Activated naive CD8-positive, alpha-beta T cell (primary cell): ENCODE data around the gene CDH16.

Experiments
- H3K27ac Mint-ChIP-seq: one replicate; pipeline ENCODE4 v1.8.0; 2021; ENCODE audit warnings: mixed read lengths
- H3K27me3 Mint-ChIP-seq: one replicate; pipeline ENCODE4 v1.8.0; 2021; ENCODE audit warnings: mixed read lengths
- H3K36me3 Mint-ChIP-seq: one replicate; pipeline ENCODE4 v1.8.0; 2021; ENCODE audit warnings: mixed read lengths
- H3K4me1 Mint-ChIP-seq: one replicate; pipeline ENCODE4 v1.8.0; 2021; ENCODE audit warnings: low read depth, mixed read lengths
- H3K4me3 Mint-ChIP-seq: one replicate; pipeline ENCODE4 v1.8.0; 2021; ENCODE audit warnings: mild to moderate bottlenecking, mixed read lengths
- H3K9me3 Mint-ChIP-seq: one replicate; pipeline ENCODE4 v1.8.0; 2021; ENCODE audit warnings: low read depth, mixed read lengths

Gene CDH16

GRCh38 chr16:66926171-66926947, 7.7 kb upstream of the CDH16 start:
- no peaks in the 10 kb centered on the region for H3K36me3 Mint-ChIP-seq
- H3K4me1 Mint-ChIP-seq, result peaks cover 3% of the 10 kb centered on the region
- peaks cover 8% of the 10 kb centered on the region for H3K27me3 Mint-ChIP-seq
- H3K4me3 Mint-ChIP-seq, result peak overlapping the region; percentile 20
- H3K27ac Mint-ChIP-seq, result no peak overlapping the region
- H3K9me3 Mint-ChIP-seq, result no peaks in the 10 kb centered on the region

- Mint-ChIP-seq H3K4me3 (peak within 1 kb of the TSS; percentile 73), H3K9me3 (no peaks in the 10 kb centered on the region), H3K36me3 (no peaks in the 10 kb centered on the region), H3K27ac (no peak within 1 kb of the TSS), H3K4me1 (peaks cover 3% of the 10 kb centered on the region), H3K27me3 (peaks cover 9% of the 10 kb centered on the region)
Observed at GRCh38 chr16:66925322-66925840, 6.7 kb upstream of the CDH16 start, which contains the start of gene RRAD. Gene RRAD (minus strand): TSS chr16:66925535. CDS start chr16:66925179, 356 bp downstream.

DNA sequence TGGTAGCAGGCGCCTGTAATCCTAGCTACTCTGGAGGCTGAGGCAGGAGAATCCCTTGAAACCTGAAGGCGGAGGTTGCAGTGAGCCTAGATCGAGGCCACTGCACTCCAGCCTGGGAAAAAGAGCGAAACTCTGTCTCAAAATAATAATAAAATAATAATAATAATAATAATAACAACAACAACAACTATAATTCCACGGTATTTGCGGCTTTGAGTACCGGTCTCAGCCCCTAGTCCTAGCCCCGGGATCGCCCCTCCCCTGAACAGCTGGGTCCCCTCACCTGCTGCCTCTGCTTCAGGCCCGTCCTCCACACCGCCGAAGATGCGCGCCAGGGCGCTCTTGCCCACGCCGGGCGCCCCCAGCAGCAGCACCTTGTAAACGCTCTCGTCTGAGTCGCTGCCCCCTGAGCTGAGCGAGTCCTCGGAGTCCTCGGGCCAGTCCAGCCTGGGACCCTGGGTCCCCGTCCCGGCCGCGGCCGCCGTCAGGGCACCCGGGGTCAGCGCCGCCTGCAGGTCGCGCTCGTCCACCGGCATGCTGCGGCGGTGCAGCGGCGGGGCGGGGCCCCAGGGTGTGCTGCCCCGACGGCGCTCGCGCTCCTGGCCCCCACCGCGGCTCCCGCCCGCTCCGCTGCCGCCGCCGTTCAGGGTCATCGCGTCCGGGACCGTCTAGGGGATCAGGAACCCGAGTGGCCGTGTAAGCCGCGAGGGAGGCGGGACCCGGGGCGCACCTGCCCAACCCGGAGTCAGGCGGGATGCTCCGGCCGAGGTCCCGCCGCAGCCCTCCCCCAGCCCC, 6.0 kb upstream of the CDH16 start:
- Mint-ChIP-seq H3K9me3 (no peaks in the 10 kb centered on the region), H3K27me3 (peaks cover 9% of the 10 kb centered on the region), H3K4me1 (peaks cover 3% of the 10 kb centered on the region), H3K4me3 (peak overlapping the region; percentile 38), H3K27ac (no peak overlapping the region), H3K36me3 (no peaks in the 10 kb centered on the region)

DNA sequence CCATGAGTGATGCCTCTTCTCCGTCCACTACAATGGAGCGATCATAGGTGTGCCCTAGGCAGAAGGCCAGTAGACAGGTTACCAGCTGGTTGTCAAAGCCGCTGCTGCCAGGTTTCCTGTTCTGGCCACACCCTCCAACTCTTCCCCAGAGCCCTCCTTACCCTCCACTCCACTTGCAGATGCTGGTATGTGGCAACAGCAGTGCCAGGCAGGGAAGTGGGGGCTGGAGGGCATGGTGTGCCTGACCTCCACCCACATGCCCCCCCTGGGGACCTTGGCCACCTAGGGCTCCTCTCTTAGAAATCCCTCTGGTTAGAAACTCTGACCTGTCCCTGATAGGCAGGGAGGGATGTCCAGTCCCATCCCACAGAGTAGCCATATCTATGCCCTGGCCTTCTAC, 5.2 kb upstream of the CDH16 start:
- Mint-ChIP-seq H3K27ac (no peak overlapping the region), H3K27me3 (peaks cover 12% of the 10 kb centered on the region), H3K36me3 (no peaks in the 10 kb centered on the region), H3K4me3 (no peak overlapping the region), H3K4me1 (peaks cover 3% of the 10 kb centered on the region), H3K9me3 (no peaks in the 10 kb centered on the region)

GRCh38 chr16:66923247-66923731, 4.6 kb upstream of the CDH16 start:
- Mint-ChIP-seq H3K9me3 (no peaks in the 10 kb centered on the region), H3K36me3 (no peaks in the 10 kb centered on the region), H3K27ac (no peak overlapping the region)

GRCh38 chr16:66921729-66922450, 3.2 kb upstream of the CDH16 start:
- H3K4me1 Mint-ChIP-seq, result peaks cover 3% of the 10 kb centered on the region
- H3K4me3 Mint-ChIP-seq, result no peak overlapping the region
- H3K27ac Mint-ChIP-seq, result no peak overlapping the region
- peaks cover 12% of the 10 kb centered on the region for H3K27me3 Mint-ChIP-seq
- H3K9me3 Mint-ChIP-seq, result no peaks in the 10 kb centered on the region
- no peaks in the 10 kb centered on the region for H3K36me3 Mint-ChIP-seq

More at GRCh38 chr16:66923247-66923731, 4.6 kb upstream of the CDH16 start:
- peaks cover 12% of the 10 kb centered on the region for H3K27me3 Mint-ChIP-seq
- no peak overlapping the region for H3K4me3 Mint-ChIP-seq
- H3K4me1 Mint-ChIP-seq, result peaks cover 3% of the 10 kb centered on the region

DNA sequence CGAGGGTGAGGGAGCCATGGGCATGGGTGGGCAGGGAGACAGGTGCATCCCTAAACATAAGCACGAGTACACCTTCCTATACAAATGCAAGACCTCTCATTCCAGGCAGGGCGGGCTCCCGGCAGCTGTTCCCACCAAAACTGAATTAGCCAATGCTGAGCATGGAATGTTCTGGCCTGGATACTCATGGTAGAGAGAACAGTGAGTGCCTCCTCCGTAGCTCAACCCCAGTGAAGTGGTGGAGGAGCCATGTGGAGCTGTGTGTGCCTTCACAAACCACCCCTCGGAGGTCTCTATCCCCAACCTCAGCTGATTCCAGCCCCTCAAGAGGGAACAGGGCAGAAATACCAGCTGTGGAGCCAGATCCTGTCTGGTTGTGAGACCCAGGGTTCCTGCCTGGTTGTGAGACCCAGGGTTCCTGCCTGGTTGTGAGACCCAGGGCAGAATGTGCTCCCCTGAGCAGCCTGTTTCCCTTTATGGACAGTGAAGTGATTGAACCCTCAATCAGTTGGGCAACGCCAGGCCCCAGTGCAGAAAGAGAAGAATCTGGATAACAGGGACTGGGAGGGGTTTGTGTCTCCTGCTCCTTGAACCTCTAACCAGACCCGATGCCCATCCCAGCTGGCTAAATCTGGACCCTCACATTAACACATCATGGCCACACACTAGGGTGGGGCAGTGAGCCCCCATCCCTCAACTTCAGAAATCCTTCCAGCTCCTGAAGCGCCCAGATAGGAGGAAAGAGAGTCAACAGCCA, 2.4 kb upstream of the CDH16 start:
- Mint-ChIP-seq H3K4me3 (no peak overlapping the region), H3K27me3 (peaks cover 12% of the 10 kb centered on the region), H3K4me1 (peaks cover 3% of the 10 kb centered on the region), H3K9me3 (no peaks in the 10 kb centered on the region), H3K36me3 (no peaks in the 10 kb centered on the region), H3K27ac (no peak overlapping the region)

DNA sequence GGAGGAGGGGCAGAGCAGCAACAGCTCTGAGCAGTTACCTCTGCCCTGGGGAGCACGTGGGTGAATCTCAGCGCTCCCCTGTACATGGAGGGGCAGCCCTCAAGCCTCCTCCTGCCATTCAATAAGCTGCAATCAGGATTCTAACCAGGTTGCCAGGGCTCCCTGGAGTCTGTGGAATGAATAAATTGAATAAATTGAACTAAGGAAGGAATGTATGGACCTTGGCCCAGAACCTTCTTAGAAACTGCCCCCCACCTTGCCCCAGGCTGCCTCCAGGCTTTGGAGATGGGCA, 1.6 kb upstream of the CDH16 start:
- H3K36me3 Mint-ChIP-seq, result no peaks in the 10 kb centered on the region
- peaks cover under 1% of the 10 kb centered on the region for H3K4me1 Mint-ChIP-seq

DNA sequence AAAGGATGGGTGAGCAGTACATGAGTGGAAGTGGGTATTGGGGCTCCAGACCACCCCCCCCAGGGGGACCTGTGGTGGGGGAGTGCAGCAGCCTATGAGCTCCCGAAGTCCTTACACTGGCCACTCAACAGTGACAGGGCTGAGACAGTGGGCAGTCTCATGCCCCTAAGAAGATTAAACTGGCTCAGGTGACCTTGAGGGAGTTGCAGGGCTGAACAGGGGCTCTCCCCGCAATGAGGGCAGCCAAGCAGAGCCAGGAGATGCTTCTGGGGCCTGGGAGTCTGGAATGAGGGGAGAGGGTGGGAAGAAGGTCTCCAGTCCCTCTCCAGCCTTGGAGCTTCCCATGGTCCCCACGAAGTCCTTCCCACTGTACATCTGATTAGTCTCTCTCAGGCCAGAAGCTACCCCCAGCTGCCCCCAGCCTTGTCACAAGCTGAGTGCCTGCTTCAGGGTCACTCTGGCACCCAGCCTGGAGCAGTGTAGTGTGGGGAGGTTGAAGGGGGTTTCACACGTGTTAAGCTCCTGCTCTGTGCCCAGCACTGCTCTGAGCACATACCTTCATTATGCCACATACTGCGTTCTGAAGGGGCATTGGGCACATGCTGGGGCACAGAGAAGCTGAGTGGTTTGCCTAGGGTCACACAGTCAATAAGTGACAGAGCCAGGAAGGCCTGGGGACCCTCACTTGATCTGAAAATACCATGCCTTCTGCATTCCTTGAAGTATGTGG, 1.0 kb upstream of the CDH16 start:
- Mint-ChIP-seq H3K4me3 (no peak overlapping the region), H3K27me3 (peaks cover 12% of the 10 kb centered on the region), H3K36me3 (no peaks in the 10 kb centered on the region), H3K27ac (no peak overlapping the region), H3K4me1 (no peaks in the 10 kb centered on the region), H3K9me3 (no peaks in the 10 kb centered on the region)

More for the DNA sequence above, 1.6 kb upstream of the CDH16 start:
- Mint-ChIP-seq H3K4me3 (no peak overlapping the region), H3K27ac (no peak overlapping the region), H3K9me3 (no peaks in the 10 kb centered on the region), H3K27me3 (peaks cover 12% of the 10 kb centered on the region)

- no peaks in the 10 kb centered on the region for H3K9me3 Mint-ChIP-seq
- no peak overlapping the region for H3K27ac Mint-ChIP-seq
- no peaks in the 10 kb centered on the region for H3K36me3 Mint-ChIP-seq
- no peak overlapping the region for H3K4me3 Mint-ChIP-seq
- no peaks in the 10 kb centered on the region for H3K4me1 Mint-ChIP-seq
- peaks cover 7% of the 10 kb centered on the region for H3K27me3 Mint-ChIP-seq
Observed at GRCh38 chr16:66918355-66918754, 330 bp downstream of the CDH16 start.

DNA sequence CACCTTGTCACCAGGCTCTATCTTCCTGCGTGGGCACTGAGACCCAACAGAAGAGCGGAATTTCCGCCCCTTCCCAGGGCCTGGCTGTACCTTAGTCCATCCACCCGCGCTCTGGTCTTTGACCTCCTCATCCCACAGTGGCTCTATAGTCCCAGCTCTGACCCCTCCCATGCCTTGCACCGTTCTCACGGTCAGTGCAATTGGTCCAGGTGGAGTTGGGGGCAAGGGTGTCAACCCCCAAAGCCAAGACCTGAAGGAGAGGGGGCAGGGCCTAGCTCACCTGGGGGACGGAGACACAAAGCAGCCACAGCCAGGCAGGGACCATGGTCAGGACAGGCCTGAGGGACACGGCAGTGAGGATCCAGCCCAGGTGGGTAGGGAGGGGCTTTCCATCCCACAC, 944 bp downstream of the CDH16 start:
- no peaks in the 10 kb centered on the region for H3K4me1 Mint-ChIP-seq
- no peaks in the 10 kb centered on the region for H3K36me3 Mint-ChIP-seq
- no peak overlapping the region for H3K27ac Mint-ChIP-seq
- peaks cover 5% of the 10 kb centered on the region for H3K27me3 Mint-ChIP-seq
- no peak overlapping the region for H3K4me3 Mint-ChIP-seq
- no peaks in the 10 kb centered on the region for H3K9me3 Mint-ChIP-seq

DNA sequence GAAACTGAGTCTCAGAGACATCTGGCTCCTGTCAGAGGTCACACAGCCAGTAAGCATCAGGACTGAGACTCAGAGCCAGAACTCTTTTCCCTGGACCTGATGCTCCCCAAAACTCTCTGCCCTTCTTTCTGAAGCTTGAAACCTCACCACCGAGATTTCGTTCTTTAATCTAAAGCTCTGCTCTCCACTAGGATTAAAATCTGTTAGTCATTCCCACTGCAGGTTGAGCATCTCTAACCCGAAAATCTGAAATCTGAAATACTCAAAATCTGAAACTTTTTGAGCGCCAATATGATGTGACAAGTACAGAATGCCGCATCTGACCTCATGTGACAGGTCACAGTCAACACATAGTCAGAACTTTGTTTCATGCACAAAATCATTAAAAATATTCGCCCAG, 2.2 kb downstream of the CDH16 start:
- H3K4me3 Mint-ChIP-seq, result no peak overlapping the region
- no peaks in the 10 kb centered on the region for H3K9me3 Mint-ChIP-seq
- peaks cover 5% of the 10 kb centered on the region for H3K27me3 Mint-ChIP-seq
- no peaks in the 10 kb centered on the region for H3K36me3 Mint-ChIP-seq
- no peak overlapping the region for H3K27ac Mint-ChIP-seq
- no peaks in the 10 kb centered on the region for H3K4me1 Mint-ChIP-seq

- no peaks in the 10 kb centered on the region for H3K9me3 Mint-ChIP-seq
- no peak overlapping the region for H3K4me3 Mint-ChIP-seq
- H3K27me3 Mint-ChIP-seq, result peaks cover 3% of the 10 kb centered on the region
- no peaks in the 10 kb centered on the region for H3K4me1 Mint-ChIP-seq
- H3K27ac Mint-ChIP-seq, result no peak overlapping the region
- no peaks in the 10 kb centered on the region for H3K36me3 Mint-ChIP-seq
Observed at GRCh38 chr16:66915041-66915440, 3.6 kb downstream of the CDH16 start.

DNA sequence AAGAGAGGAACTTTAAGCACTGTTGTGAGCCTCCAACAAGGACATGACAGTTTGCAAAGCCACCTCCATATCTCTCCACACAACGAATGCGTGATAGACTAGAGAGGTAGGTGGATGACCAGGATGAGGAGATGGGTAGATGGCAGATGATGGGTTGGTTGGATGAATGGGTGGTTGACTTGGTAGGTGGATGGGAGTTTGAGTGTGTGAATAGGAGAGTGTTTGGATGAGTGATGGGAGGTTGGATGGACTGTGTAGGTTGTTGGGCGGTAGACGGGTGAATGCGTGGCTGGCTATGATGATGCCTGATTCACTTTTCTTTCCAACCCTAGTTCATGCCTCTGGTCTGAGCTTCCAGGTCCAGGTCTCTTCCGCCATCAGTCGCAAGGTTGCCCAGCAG, 4.1 kb downstream of the CDH16 start:
- H3K9me3 Mint-ChIP-seq, result no peaks in the 10 kb centered on the region
- H3K4me1 Mint-ChIP-seq, result no peaks in the 10 kb centered on the region
- H3K27me3 Mint-ChIP-seq, result peaks cover 3% of the 10 kb centered on the region
- no peak overlapping the region for H3K27ac Mint-ChIP-seq
- H3K36me3 Mint-ChIP-seq, result no peaks in the 10 kb centered on the region
- H3K4me3 Mint-ChIP-seq, result no peak overlapping the region
